Prostate gland (tissue), 2 donors: ENCODE data around the gene MPST. TPM values are rescaled to one million over a fixed set of nuclear protein-coding genes. Genes with fewer than 3 reads are reported as not detected.

Experiments
- DNase-seq: peaks from one replicate; pipeline ENCODE4 v3.0.0-alpha.2; 2019; ENCODE audit warnings: low spot score
- H3K27ac ChIP-seq, 2 donors: fragments of 200-600 bp; sonication (generic); 2 replicates each; pipeline ENCODE4 v1.5.1; 2017 to 2019
- H3K27me3 ChIP-seq: fragments of 200-600 bp; sonication (generic); replicated peaks from 2 replicates; pipeline ENCODE4 v1.5.1; 2019; ENCODE audit not compliant: insufficient read depth
- H3K36me3 ChIP-seq, 2 donors: fragments of 200-600 bp; sonication (generic); 1 replicate in 1 of 2; 2 replicates in 1 of 2; pipeline versions ENCODE4 v1.5.1 to v1.8.1; 2017 to 2019
- H3K4me1 ChIP-seq: fragments of 200-600 bp; sonication (generic); replicated peaks from 2 replicates; pipeline ENCODE4 v1.5.1; 2019
- H3K4me3 ChIP-seq, 2 donors: fragments of 200-600 bp; sonication (generic); 2 replicates each; pipeline ENCODE4 v1.5.1; 2017 to 2019
- H3K9me3 ChIP-seq: fragments of 200-600 bp; sonication (generic); 2 replicates; pipeline ENCODE4 v1.5.1; 2017
- POLR2A ChIP-seq: fragments of 450-650 bp; IDR thresholded peaks from one replicate; pipeline ENCODE4 v1.6.1; 2016; ENCODE audit warnings: antibody characterized with exemption, mild to moderate bottlenecking
- POLR2AphosphoS5 ChIP-seq: sonication (generic); formaldehyde crosslinking; IDR thresholded peaks from one replicate; pipeline ENCODE4 v1.6.1; 2017; ENCODE audit warnings: antibody characterized with exemption
- whole genome bisulfite sequencing: methylation state at CpG from one replicate; pipeline ENCODE4 v1.1.5; 2018; 5-methylcytosine and 5-hydroxymethylcytosine counted together
- intact Hi-C: fragments of 100-400 bp; cut with DNase I; formaldehyde crosslinking; loops from one replicate; pipeline ENCODE4 v1.14.2; 2022
- total RNA-seq, 2 donors: library from RNA; depleted of rRNA; stranded (reverse); fragments of >200 nt; gene quantifications; one replicate each; pipeline ENCODE4 v1.1.0, GENCODE V29; 2016
- TF ChIP-seq, protein P1 (sequence below), 4 experiments: fragments of 200-600 bp in 2 of 4; fragments of 450-650 bp in 2 of 4; sonication (generic) in 2 of 4; IDR thresholded peaks; 1 replicate in 3 of 4; 2 replicates in 1 of 4; pipeline ENCODE4 v1.5.1; 2016 to 2019; ENCODE audit warnings: antibody characterized with exemption in 4 of 4, mild to moderate bottlenecking in 2 of 4, moderate library complexity in 2 of 4

Gene MPST
- total RNA-seq, 2 donors from 2014 or later, result 136 to 192 TPM

DNA sequence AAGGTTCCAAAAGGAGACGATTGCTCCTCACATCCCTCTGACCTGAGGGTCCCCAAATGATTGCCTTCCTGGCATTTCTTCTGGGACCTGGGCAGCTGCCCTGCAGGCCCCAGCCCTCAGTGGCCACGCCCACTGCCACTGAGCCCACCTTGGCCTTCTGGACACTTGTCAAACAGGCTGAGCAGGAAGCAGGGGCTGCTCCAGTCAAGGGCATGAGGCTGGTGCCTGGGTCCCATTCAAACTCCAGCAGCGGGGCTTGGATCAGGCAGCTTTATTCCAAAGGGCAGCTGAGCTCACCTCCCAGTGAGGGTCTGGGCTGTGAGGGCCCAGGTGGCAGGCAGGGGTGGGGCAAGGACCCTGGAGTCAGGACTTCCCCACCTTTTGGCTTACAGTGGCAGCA is 45.6 kb downstream of the MPST start:
- Histone ChIP-seq H3K9me3 (no peaks in the 10 kb centered on the region), H3K36me3 (no peaks in the 10 kb centered on the region), H3K4me3 (no peak overlapping the region), H3K27me3 (peaks cover 9% of the 10 kb centered on the region), H3K27ac (no peak overlapping the region), H3K4me1 (no peaks in the 10 kb centered on the region)
- intact Hi-C loops, result no loop called here
- 57% methylated on average over 3 of the region's 3 CpGs for WGBS
- DNase-seq, result no peak
- no peak for TF ChIP-seq POLR2AphosphoS5
- TF ChIP-seq, protein P1, sequence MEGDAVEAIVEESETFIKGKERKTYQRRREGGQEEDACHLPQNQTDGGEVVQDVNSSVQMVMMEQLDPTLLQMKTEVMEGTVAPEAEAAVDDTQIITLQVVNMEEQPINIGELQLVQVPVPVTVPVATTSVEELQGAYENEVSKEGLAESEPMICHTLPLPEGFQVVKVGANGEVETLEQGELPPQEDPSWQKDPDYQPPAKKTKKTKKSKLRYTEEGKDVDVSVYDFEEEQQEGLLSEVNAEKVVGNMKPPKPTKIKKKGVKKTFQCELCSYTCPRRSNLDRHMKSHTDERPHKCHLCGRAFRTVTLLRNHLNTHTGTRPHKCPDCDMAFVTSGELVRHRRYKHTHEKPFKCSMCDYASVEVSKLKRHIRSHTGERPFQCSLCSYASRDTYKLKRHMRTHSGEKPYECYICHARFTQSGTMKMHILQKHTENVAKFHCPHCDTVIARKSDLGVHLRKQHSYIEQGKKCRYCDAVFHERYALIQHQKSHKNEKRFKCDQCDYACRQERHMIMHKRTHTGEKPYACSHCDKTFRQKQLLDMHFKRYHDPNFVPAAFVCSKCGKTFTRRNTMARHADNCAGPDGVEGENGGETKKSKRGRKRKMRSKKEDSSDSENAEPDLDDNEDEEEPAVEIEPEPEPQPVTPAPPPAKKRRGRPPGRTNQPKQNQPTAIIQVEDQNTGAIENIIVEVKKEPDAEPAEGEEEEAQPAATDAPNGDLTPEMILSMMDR (IDR thresholded peaks at IDR 0.05), result no peak

DNA sequence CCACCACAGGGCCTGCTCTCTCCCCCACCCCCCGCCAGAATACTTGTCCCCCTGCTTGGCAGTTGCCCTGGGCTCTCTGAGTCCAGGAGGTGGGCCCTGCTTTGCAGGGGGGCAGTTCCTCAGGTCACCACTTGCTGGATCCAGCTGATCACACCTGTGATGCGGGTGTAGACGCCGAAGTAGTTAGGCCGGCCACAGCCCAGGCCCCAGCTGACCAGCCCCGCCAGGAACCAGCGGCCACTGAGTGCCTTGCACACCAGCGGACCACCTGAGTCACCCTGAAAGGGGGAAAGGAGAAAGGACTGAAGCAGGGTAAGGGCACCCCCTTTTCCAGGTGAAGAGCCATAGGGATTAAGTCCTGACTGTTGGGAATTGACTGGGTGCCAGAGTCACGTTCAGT is 46.4 kb downstream of the MPST start:
- Histone ChIP-seq H3K36me3 (no peaks in the 10 kb centered on the region), H3K27ac (no peak overlapping the region), H3K4me3 (no peak overlapping the region), H3K4me1 (no peaks in the 10 kb centered on the region), H3K27me3 (peaks cover 9% of the 10 kb centered on the region), H3K9me3 (no peaks in the 10 kb centered on the region)
- intact Hi-C loops, result no loop called here
- DNase-seq, result no peak
- TF ChIP-seq POLR2AphosphoS5 (no peak), POLR2A (no peak)
- TF ChIP-seq, protein P1 (IDR thresholded peaks at IDR 0.05), result no peak
- 81% methylated on average over 9 of the region's 9 CpGs for WGBS

- Histone ChIP-seq H3K27me3 (peaks cover 9% of the 10 kb centered on the region), H3K4me1 (no peaks in the 10 kb centered on the region), H3K4me3 (no peak overlapping the region), H3K9me3 (no peaks in the 10 kb centered on the region), H3K27ac (no peak overlapping the region), H3K36me3 (no peaks in the 10 kb centered on the region)
- 78% methylated on average over 10 of the region's 10 CpGs for WGBS
- intact Hi-C loops, result no loop called here
- no peak for TF ChIP-seq POLR2AphosphoS5
- no peak for TF ChIP-seq POLR2A
- TF ChIP-seq, protein P1 (IDR thresholded peaks at IDR 0.05), result no peak
- DNase-seq, result no peak
Observed at GRCh38 chr22:37067428-37067827, 47.9 kb downstream of the MPST start.

- no peaks in the 10 kb centered on the region for H3K36me3 ChIP-seq
- peaks cover 9% of the 10 kb centered on the region for H3K27me3 ChIP-seq
- intact Hi-C loops, result no loop called here
- WGBS, result 1% methylated on average over 17 of the region's 36 CpGs
- no peaks in the 10 kb centered on the region for H3K9me3 ChIP-seq
- DNase-seq, result no peak
- H3K4me1 ChIP-seq, result no peaks in the 10 kb centered on the region
- no peak overlapping the region for H3K4me3 ChIP-seq
- TF ChIP-seq POLR2A (no peak), POLR2AphosphoS5 (no peak)
- TF ChIP-seq, protein P1 (IDR thresholded peaks at IDR 0.05), result no peak
- H3K27ac ChIP-seq, result no peak overlapping the region
Observed at GRCh38 chr22:37068859-37069258, 49.3 kb downstream of the MPST start.

- Histone ChIP-seq H3K4me1 (no peaks in the 10 kb centered on the region), H3K9me3 (no peaks in the 10 kb centered on the region), H3K27ac (no peak overlapping the region), H3K4me3 (no peak overlapping the region), H3K27me3 (peaks cover 9% of the 10 kb centered on the region), H3K36me3 (no peaks in the 10 kb centered on the region)
- TF ChIP-seq, protein P1 (IDR thresholded peaks at IDR 0.05), result no peak
- no peak for TF ChIP-seq POLR2AphosphoS5
- TF ChIP-seq POLR2A, result no peak
- intact Hi-C loops, result no loop called here
- DNase-seq, result no peak
- 35% methylated on average over 10 of the region's 11 CpGs for whole genome bisulfite sequencing
Observed at GRCh38 chr22:37069319-37069718, 49.8 kb downstream of the MPST start.
